Brain pericyte (primary cell): ENCODE data around the gene TCP11.
A peak's percentile ranks its signal among the peaks of the same experiment; 100 is the strongest.

Experiments
- DNase-seq: peaks from one replicate; pipeline ENCODE4 v3.0.0-alpha.2; 2012; ENCODE audit warnings: low read depth, low spot score

Gene TCP11

DNA sequence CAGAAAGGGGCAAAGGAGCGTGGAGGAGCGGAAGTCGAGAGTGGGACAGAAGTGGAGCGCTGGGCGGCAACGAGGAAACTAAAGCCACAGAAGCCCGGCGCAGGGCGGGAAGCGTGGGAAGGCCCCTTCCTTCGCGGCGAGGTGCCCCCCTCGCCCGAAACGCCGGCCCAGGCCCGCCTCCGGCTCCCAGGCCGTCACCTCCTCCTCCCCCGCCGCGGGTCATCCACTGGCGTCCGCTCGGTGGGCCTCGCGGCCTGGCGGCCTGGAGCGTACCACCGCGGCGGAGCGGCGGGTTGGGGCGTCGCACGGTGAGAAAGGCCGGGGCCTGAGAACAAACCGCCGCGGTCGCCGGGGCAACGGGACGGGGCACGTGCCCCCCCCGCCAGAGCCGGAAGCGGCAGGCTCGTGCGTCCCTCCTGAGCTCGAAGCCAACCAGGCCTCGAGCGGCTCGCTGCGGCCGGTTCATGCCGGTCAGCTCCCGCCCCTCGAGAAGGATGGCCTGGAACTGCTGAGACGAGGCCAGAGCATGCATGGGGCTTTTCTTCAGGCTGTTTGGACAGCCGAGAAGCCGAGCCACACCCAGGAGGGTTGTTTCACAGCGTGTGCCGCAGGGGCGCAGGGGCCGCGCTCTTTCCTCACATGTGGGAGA lies at the start of gene TCP11:
Gene TCP11, minus strand, starts transcription at position 333 of the 649 bp plus-strand sequence. CDS start 469 bp downstream, outside the sequence.
- no peak for DNase-seq

DNA sequence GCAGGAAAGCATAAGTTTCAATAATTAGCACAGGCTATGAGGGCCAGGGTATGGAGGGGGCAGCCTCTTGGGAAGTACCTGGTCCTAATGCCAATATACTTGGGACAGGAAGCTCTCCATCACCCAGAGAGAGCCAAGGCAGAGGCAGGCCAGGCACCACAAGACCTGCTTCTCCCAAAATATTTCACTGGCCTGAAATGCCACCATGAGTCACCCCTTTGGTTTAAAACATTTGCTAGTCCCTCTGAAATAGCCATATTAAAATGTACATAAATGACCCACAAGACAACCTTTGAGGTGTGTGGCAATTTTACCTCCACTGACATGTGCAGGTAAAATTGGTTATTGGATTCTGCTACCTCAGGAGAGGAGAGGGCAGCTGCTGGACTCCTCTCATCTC lies 49.2 kb upstream of the TCP11 start:
- DNase-seq = no peak

DNA sequence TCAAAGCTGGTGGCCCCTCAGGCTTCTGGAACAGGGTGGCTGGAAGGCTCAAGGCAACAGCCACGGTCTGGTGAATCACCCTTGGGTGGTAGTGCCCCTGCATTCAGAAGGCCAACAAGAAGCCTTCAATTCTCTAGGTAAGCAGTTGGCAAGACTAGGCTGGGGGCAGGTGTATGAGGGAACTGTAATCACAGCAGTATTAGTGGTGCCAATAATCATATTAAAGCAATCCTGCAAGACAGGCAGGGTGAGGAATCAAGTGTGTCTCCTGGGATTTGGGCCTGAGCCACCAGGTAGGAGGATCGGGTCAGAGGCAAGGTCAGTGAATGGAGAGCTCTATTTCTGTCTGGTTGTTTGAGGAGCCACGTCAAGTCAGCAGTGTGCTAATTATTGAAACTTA lies 47.7 kb upstream of the TCP11 start:
- DNase-seq = no peak

DNA sequence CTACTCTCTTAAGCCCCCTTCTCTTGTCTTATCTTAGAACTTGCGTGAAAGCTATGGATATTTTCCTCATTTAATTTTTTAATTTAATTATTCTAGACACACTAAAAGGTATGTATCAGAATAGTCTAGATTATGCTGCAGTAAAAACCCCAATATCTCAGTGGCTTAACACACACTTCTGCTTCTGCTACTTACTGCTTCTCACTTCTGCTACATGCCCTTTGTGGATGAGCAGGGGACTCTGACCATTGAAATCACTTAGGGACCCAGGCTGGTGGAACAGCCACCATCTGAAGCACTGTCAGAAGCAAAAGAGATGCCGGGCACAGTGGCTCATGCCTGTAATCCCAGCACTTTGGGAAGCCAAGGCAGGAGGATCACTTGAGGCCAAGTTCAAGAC lies 45.4 kb upstream of the TCP11 start:
- no peak for DNase-seq

DNA sequence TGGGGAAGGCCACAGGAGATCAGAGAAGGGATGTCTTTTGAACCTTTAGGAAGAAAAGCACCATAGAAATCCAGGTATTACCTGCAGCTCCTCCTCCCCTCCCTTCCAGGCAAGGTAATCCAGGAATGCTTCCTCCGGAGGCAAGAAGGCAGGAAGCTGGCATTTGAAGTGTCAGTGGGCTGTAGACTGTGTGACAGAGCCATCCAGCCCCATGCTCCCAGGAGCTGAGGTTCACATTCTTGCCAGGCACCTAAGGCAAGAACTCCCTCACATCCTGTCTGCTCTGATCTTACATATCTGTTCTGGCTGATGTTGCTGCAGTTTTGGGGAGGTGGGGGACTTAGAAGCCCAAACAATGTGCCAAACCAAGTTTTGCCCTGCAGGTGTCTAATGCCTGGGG lies 44.8 kb upstream of the TCP11 start:
- DNase-seq = no peak

DNA sequence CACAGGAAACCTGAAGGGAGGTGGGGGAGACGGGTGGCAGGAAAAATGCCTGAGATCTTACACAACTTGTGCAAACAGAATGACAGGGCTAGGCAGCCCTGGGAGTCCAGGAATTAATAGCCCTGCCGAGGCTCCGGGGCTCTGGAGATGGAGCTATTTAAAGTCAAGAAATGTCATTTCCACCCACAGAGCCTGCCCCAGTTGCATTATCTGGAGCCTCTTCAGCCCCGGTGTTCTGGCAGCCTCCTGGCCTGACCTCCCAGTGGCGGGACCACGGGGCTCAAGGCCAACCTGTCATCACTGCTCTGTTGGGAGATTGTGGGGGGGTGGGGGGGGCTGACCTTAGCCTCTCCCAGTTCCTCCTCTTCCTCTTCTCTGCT lies 44.2 kb upstream of the TCP11 start:
- no peak for DNase-seq

DNA sequence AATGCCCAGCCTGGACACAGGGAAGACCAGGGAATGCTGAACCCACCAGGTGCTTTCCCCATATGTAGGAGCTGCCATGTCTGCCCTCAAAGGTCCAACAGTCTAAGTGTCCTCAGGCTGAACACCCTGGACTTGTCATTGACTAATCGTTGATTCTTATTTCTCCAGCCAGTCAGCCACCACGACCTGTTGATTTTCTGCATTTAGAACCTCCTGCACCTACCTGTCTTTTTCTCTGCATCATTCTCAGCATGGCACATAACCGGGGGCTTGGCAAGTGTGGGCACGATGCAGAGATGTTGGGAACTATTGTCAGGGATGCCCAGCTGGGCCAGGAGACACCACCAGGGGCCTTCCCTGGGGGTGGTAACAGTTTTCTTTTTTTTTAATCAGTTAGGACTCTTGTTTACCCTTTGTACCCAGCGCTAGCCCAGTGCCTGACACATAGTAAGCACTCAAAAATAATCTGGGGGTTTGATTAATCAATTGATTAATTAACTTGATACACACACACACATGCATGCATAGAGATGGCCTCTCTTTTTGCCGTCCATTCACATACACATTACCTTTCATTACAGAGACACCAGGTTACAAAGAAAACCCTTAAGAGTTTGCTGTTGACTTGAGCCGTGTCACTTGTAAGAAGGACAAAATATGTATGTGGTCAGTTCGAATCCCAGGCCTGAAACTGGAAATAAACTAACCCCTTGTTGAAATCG lies 43.6 kb upstream of the TCP11 start:
- no peak for DNase-seq

DNA sequence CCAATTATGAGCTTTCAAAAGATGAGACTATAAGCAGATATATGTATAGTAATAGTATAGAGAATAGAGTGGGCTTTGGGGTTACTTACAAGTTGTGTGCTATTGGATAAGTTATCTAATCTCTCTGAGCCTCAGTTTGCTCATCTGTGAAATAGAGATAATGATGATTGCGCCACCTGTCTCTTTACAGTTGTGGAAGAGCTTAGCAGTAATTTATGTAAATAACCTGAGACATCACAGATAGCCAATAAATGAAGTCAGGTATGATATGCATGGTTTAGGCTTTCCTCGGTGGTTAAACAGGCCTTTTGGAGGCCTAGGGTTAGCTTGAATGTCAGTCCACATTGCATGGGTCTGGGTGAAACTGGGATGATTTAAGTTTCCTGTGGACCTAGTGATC lies 42.8 kb upstream of the TCP11 start:
- no peak for DNase-seq

DNA sequence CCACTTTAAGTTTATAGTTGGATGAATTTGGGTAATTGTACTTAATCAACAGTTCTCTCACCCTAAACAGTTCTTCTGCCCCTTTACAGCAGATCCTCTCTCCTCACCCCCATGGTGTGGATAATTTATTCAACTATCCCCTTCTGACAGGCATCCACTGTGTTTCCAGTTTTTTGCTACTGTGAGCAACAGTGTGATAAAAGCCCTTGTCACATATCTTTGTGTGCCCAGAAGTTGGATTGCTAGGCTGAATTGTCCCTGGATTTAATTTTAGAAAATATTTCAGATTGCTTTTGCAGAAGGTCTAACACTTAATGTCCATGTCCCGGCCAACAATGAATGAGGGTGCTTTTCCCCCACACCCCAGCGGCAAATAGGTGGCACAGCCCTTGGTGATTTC lies 42.1 kb upstream of the TCP11 start:
- no peak for DNase-seq

DNA sequence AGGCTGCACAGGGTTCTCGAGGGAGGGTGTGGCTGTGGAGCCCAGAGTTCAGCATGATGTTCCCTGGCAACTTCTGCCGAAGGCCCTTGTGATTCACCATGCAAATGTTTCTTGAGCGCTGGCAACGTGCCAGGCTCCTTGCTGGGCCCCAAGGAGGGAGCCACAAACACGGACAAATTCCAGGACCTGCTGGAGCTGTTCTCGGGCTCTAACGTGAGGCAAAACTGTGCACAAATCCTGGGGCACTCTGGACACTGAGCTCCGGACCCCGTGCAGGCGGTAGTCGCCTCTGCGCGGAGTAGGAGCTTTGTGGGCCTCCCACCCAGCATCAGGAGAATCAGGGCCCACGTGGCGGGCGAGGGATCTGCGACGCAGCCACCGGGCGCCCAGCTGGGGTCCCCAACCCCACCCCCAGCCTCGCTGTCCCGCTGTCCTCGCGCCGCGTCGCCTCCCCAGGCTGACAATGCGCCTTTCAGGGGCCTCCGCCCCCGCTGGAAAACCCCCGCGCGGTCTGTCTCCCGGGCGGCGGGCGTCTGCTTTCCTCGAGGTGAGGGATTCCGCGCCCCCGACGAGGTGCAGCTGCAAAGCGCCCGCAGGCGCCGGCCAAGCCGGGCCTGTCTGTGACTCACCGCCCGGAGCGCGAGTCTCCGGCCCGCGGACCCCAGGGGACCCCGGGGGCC lies 40.9 kb upstream of the TCP11 start:
- peak; percentile 81 for DNase-seq

DNA sequence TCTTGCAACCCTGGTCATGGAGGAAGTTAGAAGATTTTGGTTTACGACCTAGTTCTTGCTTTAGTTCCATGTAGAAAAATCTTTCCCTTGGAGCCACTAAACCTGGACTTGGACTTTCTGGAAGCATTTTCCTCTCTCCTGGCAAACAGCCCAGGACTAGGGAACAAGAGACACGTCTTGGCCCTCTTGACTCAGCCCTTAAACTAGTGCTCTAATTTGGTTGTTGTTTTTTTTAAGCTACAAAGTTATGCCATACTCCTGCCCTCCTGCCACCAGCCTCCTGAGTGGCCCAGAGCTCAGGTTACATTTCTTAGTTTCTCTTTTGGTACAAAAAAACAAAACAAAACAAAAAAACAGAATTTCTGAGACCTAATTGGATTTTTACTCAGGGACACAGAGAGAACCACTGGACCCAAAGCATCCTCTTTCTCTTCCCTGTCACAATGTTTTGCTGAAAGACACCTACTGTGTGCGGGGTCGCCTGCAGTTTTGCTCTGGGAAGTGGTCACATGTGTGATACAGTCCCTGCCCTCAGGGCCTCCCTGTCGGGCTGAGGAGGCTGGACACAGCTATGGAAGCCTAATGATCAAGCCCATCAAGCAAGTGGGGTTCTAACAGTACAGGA lies 40.3 kb upstream of the TCP11 start:
- DNase-seq = no peak

DNA sequence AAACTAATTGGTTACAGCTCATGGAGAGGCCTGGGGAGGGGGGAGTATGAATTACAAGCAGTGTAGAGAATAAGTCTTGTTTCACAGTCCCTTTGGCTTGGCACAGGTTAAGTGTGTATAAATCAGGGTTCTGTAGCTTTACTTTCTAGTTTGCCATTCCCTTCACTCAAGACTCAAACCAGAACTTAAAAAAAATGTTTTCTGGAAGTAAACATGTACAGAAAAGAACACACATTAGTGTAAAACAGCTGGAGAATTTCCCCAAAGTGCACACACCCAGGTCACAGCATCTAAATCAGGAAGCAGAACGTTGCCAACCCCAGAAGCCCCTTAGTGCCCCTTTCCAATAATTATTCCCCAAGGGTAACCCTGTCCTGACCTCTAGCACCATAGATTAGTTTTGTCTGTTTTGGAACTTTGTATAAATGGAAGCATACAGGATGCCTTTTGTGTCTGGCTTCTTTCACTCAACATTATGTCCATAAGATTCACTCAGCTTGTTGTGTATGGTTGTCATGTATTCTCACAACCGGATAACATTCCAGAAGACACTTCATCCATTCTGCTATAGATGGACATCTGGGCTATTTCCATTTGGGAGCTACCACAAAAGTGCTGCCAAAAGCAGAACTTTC lies 38.9 kb upstream of the TCP11 start:
- DNase-seq = no peak

DNA sequence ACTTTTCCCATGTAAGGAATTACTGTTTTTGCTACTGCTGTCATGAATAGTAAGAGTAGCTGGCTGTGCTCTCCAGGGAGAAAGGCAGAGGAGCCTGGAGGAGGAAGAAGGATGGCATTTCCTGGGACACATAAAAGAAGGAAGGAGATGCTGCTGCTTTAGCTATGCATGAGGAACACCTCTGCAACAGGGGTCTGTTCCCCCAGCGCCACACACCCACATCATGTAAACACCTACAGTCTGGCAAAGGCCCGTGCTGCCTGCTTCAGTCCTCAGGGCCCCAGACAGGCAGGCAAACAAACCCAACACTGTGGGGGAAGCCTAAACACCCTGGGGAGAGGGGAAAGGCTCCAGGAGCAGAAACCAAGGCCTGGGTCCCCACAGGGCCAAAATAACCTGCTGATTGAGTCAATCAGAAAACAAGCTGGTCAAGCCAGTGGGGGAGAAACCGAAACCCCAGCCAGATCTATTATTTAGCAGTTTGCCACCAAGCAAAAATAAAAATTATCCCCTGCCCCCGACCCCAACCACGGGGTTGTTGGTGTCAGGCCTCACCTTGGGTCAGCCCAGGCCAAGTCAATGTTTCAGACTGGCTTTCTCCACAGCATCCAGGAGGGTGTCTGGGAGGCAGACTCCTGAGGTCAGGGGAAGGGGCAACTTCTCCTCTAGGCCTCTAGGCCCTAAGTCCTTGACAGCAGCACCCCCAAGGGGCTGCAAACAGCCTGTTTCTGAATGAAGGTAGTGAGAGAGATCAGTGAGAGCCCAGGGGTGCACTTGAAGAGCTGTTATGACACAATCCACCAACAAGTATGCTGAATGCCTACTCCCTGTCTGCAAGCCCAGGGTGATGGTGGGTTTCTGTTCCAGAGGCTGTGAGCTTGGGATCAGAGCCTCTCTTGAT lies 38.0 kb upstream of the TCP11 start:
- DNase-seq = no peak

DNA sequence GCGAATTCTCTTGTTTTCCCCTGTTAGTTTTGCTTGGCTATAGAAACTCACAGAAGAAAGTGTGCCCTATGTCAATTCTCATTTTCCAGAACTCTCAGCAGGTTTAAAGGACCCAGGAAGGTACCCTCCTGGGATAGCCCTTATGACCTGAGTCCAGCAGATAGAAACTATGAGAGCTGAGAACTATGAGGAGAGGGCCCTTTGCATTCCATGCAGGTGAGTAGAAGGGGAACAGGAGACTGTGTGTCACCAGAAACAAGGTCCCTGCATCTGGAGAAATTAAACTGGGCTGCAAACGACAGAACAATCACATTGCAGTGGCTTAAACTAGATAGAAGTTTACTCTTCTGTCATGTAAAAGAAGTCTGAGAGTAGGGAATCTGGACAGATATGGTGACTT lies 36.9 kb upstream of the TCP11 start:
- no peak for DNase-seq

DNA sequence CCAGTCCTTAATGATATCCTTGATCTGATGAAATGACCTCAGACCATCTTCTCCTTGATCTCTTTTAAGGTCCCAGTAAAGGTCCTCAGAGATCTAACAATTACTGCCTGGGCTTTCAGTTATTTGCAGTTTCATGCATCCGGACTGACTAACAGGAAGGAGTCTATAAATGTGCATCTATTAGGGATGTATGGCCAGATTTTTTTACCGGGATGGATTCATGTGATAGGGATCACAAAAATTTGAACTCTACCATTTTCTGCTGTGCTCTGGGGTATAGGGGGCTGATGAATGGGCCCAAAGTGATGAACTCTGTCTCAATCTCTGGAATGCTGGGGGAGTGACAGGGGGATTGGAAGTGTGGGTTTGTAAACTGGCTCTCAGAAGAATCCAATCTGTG lies 36.5 kb upstream of the TCP11 start:
- DNase-seq = no peak

DNA sequence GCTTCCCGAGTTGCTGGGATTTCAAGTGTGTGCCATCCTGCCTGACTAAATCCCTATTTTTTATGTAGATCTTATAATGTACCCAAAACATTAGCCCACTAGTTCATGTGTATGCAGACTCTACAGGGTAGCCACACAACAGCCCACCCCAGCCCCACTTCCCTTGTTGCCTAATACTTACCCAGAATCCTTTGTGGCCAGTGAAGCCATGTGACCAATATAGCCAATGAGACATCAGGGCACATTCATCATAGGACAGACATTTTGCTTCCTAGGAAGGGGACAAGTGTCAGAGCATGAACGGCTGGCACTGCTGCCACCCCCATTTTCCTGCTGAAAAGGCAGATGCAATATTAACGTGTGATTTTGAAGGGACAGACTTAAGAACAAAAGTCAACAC lies 36.0 kb upstream of the TCP11 start:
- DNase-seq = no peak

DNA sequence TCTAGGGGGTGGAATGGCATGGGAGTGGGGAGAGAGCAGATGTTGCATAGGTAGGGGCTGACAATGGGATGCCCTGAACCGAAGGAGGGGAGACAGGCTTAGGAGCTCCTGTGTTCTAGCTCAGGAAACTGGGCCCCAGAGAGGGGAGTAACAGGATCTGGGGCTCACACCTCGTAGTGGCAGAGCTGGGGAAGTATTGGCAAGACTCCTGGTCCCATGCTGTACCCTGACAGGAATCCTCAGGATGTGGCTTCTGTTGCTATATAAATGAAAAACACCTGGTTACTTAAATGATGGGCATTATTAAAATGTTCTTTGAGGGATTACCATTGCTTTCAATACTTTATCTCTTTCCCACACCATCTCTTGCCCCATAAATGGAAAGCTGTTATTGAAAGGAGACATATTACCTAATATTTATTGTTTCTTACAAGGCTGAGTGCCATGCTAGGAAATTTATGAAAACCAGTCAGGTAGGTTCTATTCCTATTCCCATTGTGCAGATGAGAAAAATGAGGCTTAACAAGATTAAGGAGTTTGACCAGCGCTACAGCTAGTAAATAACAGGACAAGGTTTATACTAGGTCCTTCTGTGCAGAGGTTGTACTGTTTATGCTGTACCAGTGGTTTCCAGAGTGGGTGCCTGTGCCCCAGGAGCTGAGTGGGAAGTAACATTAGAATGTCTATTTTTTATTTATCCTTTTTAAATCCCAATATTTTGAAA lies 35.3 kb upstream of the TCP11 start:
- no peak for DNase-seq

DNA sequence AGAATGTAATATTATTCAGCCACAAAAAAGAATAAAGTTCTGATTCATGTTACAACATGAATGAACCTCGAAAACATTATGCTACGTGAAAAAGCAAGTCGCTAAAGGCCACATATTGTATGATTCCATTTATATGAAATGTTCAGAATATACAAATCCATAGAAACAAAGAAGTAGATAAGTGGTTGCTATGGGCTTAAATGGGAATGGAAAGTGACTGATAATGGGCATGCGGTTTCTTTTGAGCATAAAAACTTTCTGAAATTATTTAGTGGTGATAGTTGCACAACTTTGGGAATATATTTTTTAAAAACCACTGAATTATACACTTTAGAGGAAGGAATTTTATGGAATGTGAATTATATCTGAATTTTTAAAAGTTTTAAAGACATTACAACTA lies 33.4 kb upstream of the TCP11 start:
- no peak for DNase-seq

DNA sequence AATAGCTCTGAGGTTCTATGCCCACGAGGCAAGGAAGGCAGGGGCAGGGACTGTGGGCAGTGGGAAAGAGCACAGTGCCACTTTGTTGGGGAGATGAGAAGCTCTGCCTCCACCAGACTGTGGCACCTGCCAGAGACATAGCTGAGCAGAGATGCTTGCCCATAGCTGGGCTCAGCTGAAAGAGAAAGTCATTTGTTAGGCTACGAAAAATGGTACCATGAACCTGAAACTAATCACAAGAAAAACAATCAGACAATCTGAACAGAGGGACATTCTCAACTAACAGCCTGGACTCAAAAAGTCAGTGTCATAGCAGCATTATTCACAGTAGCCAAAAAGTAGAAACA lies 32.9 kb upstream of the TCP11 start:
- DNase-seq = no peak

DNA sequence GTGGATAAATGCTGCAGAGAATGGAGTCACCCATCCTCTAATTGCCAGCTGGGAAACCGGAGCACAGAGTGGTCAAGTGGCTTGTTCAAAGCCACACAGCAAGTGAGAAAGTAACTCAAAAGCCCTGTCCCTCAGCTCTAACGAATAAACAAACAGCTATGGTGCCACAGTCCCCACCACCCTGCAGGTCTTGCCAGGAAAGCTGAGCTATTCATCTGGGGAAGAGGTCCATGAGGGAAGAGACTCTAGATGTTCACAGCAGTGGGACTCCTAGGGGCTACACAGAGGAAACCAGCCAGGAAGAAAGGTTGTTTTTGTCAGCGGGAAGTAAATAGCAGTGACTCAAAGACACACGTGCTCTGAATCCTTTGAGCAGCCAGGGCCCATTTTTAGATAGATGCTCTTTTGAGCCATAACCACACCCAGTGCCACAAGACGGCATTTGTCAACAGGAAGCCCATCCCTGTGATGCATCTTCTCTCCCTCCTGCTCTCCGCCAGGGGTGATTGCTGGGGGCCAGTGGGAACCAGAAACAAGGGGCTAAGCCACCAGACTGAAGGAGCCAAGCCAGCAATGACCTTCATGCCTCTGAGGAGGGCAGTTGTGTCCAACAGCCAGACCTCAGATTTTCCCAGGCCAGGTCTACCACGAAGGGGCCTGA lies 32.4 kb upstream of the TCP11 start:
- DNase-seq = no peak
